LNCAP (cell line): Measurements from ENCODE around the gene ARFGEF2.

Experiments
- TF ChIP-seq, protein P1 (sequence below): fragments of 450-650 bp; IDR thresholded peaks from 2 replicates; pipeline ENCODE4 v1.5.1; 2017; ENCODE audit warnings: mild to moderate bottlenecking

ARFGEF2 gene

DNA sequence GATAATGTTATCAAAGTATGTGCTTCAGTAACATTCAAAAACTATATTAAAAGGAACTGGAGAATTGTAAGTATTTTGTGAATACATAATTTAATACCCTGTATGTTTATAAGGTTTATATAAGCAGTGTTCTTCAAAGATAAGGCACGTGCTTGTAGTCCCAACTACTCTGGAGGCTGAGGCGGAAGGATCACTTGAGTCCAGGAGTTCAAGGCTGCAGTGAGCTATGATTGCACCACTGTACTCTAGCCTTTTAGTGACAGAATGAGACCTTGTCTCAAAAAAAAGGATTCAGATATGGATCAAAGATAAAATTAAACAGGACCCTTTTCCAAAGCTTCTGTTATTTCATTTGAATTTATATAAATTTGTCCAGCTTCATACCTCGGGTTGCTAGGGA is 141.8 kb downstream of the ARFGEF2 start:
- TF ChIP-seq, protein P1, sequence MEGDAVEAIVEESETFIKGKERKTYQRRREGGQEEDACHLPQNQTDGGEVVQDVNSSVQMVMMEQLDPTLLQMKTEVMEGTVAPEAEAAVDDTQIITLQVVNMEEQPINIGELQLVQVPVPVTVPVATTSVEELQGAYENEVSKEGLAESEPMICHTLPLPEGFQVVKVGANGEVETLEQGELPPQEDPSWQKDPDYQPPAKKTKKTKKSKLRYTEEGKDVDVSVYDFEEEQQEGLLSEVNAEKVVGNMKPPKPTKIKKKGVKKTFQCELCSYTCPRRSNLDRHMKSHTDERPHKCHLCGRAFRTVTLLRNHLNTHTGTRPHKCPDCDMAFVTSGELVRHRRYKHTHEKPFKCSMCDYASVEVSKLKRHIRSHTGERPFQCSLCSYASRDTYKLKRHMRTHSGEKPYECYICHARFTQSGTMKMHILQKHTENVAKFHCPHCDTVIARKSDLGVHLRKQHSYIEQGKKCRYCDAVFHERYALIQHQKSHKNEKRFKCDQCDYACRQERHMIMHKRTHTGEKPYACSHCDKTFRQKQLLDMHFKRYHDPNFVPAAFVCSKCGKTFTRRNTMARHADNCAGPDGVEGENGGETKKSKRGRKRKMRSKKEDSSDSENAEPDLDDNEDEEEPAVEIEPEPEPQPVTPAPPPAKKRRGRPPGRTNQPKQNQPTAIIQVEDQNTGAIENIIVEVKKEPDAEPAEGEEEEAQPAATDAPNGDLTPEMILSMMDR = no peak

DNA sequence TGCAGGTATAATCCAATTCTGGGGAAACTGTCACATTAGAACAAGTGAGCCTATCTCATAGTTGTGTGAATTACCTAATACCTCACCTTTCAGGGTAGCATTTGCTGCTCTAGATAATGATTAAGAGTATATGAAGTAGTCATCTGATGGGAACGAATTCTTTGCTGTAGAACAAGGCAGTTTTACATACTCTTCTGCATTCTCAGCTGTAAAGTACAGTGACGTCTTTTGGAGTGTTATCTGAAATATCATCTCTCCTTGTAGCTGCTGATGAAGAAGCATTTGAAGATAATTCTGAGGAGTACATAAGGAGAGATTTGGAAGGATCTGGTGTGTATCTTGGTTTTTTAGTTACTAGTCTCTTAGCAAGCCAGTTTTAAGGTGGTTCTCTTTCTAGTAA is 153.0 kb downstream of the ARFGEF2 start:
- TF ChIP-seq, protein P1 = no peak

DNA sequence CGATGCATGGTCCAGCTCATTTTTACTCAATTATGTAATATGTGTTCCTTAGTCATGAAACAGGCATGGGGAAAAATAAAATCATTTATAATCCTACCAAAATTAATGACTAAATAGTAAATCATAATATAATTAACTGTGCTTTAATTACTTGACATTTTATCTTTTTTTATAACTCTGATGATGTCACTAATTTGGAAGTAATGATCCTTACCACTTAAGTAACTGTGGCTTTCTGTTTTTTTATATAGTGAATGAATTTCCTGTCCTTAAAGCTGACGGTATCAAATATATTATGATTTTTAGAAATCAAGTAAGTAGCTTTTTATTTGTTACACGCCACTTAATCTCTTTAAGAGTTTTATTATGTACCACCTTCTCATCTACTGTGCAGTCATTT is 156.8 kb downstream of the ARFGEF2 start:
- TF ChIP-seq, protein P1 = no peak
